ENCODE measurements around the gene TET1.
"Not testable (repeated sequence)": the region's sequence is repeated elsewhere in the genome, so short reads cannot be mapped to it uniquely, and the experiment has no call there.

Gene TET1

GRCh38 chr10:68696018-68696417 is 135.9 kb downstream of the TET1 start:
- CTCF ChIA-PET = no interaction called here
- POLR2A ChIA-PET = no interaction called here
- TF ChIP-seq ZNF384 (IDR thresholded peaks at IDR 0.05) (no peak), SP1 (IDR thresholded peaks at IDR 0.05) (no peak), FOXK2 (IDR thresholded peaks at IDR 0.05) (no peak), PKNOX1 (IDR thresholded peaks at IDR 0.05) (no peak), HDGF (IDR thresholded peaks at IDR 0.05; ENCODE audit: borderline replicate concordance) (no peak), L3MBTL2 (conservative IDR thresholded peaks at IDR 0.05) (no peak), TARDBP (IDR thresholded peaks at IDR 0.05) (no peak), SUZ12 (IDR thresholded peaks at IDR 0.05) (no peak), NFRKB (IDR thresholded peaks at IDR 0.05) (no peak), LEF1 (IDR thresholded peaks at IDR 0.05; ENCODE audit: borderline replicate concordance) (no peak), FOXA1 (IDR thresholded peaks at IDR 0.05) (no peak), ELF4 (IDR thresholded peaks at IDR 0.05) (no peak)
- no peak for DNase-seq (ENCODE audit: extremely low spot score)

DNA sequence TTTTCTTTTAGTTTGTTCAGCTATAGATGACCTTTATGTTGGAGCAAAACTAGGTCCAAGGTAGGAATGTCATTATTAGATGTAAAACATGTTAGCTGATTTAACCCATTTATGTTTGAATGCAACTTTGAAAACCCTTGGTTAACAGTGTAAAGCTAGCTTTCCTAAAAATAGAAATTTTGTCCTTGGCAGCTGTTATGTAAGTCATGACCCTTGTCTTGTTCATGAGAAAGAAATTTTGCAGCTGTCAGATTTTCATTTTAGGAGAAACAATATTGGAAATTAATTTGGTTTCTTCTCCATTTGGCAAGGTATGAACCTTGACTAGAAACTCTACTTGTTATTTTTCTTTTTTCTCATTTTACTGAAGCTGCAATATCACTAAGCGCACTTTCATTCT is 137.0 kb downstream of the TET1 start:
- CTCF ChIA-PET = no interaction called here
- POLR2A ChIA-PET = no interaction called here
- DNase-seq (ENCODE audit: extremely low spot score) = no peak
- TF ChIP-seq L3MBTL2 (conservative IDR thresholded peaks at IDR 0.05) (no peak), FOXK2 (IDR thresholded peaks at IDR 0.05) (no peak), PKNOX1 (IDR thresholded peaks at IDR 0.05) (no peak), CTBP1 (IDR thresholded peaks at IDR 0.05; ENCODE audit: borderline replicate concordance) (no peak), SP1 (IDR thresholded peaks at IDR 0.05) (no peak), ZNF384 (IDR thresholded peaks at IDR 0.05) (no peak), NFRKB (IDR thresholded peaks at IDR 0.05) (no peak), FOXA1 (IDR thresholded peaks at IDR 0.05) (no peak), FOXM1 (IDR thresholded peaks at IDR 0.05; ENCODE audit: borderline replicate concordance) (no peak), ARNT (IDR thresholded peaks at IDR 0.05) (no peak), LEF1 (IDR thresholded peaks at IDR 0.05; ENCODE audit: borderline replicate concordance) (no peak), TARDBP (IDR thresholded peaks at IDR 0.05) (no peak), ELF4 (IDR thresholded peaks at IDR 0.05) (no peak), SUZ12 (IDR thresholded peaks at IDR 0.05) (no peak), BHLHE40 (IDR thresholded peaks at IDR 0.05; ENCODE audit: borderline replicate concordance) (no peak), HDGF (IDR thresholded peaks at IDR 0.05; ENCODE audit: borderline replicate concordance) (no peak)

GRCh38 chr10:68700197-68700596 is 140.1 kb downstream of the TET1 start:
- TF ChIP-seq HDGF (IDR thresholded peaks at IDR 0.05; ENCODE audit: borderline replicate concordance) (no peak), ELF4 (IDR thresholded peaks at IDR 0.05) (no peak), ZNF384 (IDR thresholded peaks at IDR 0.05) (no peak), FOXM1 (IDR thresholded peaks at IDR 0.05; ENCODE audit: borderline replicate concordance) (no peak), CTBP1 (IDR thresholded peaks at IDR 0.05; ENCODE audit: borderline replicate concordance) (no peak), L3MBTL2 (conservative IDR thresholded peaks at IDR 0.05) (no peak), SP1 (IDR thresholded peaks at IDR 0.05) (no peak), BHLHE40 (IDR thresholded peaks at IDR 0.05; ENCODE audit: borderline replicate concordance) (no peak), FOXK2 (IDR thresholded peaks at IDR 0.05) (no peak), PKNOX1 (IDR thresholded peaks at IDR 0.05) (no peak)
- ChIA-PET POLR2A (no interaction called here), CTCF (no interaction called here)

DNA sequence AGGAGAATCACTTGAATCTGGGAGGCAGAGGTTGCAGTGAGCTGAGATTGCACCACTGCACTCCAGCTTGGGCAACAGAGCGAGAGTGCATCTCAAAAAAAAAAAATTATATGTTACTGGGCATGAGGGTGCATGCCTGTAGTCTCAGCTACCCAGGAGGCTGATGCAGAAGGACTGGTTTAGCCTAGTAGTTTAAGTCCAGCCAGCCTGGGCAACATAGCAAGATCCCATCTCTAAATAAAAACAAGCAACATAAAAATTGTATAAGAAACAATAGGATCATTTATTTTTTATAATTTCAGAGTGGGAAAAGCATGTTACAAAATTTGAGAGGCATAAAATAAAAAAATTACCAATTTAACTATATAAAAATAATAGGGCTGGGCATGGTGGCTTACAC is 145.4 kb downstream of the TET1 start:
- TF ChIP-seq NFRKB (IDR thresholded peaks at IDR 0.05) (no peak), ELF4 (IDR thresholded peaks at IDR 0.05) (no peak), FOXK2 (IDR thresholded peaks at IDR 0.05) (no peak), CTBP1 (IDR thresholded peaks at IDR 0.05; ENCODE audit: borderline replicate concordance) (no peak), BHLHE40 (IDR thresholded peaks at IDR 0.05; ENCODE audit: borderline replicate concordance) (no peak), L3MBTL2 (conservative IDR thresholded peaks at IDR 0.05) (no peak), FOXA1 (IDR thresholded peaks at IDR 0.05) (no peak)
- no peak for DNase-seq (ENCODE audit: extremely low spot score)
- CTCF ChIA-PET = no interaction called here
- POLR2A ChIA-PET = no interaction called here

More at GRCh38 chr10:68700197-68700596, 140.1 kb downstream of the TET1 start:
- DNase-seq (ENCODE audit: extremely low spot score) = no peak

DNA sequence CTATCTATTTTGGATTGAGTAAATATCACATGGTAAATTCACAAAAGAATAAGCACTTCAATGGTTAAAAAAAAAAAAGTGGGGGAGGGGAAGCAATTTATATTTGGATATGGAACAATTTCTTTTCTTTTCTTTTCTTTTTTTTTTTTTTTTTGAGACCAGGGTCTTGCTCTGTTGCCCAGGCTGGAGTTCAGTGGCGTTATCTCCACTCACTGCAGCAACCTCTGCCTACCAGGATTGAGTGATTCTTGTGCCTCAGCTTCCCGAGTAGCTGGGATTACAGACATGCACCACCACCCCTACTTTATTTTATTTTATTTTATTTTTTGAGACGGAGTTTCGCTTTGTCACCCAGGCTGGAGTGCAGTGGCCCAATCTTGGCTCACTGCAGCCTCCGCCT is 148.8 kb downstream of the TET1 start:
- peak; percentile 49 for TF ChIP-seq ZNF384 (IDR thresholded peaks at IDR 0.05)
- POLR2A ChIA-PET; DNase-seq (ENCODE audit: extremely low spot score): not testable (repeated sequence)
- CTCF ChIA-PET = interaction anchor here (0.7 kb wide), 1 partner anchor 141 kb away, joined by 4 read pairs; no protein-coding TSS in a partner anchor

- DNase-seq (ENCODE audit: extremely low spot score); CTCF ChIA-PET: not testable (repeated sequence)
- POLR2A ChIA-PET = interaction anchor here (1.8 kb wide), 1 partner anchor 8 kb away, joined by 6 read pairs; the partner anchor contains the start of gene CCAR1
Observed at GRCh38 chr10:68713065-68713464, 152.9 kb downstream of the TET1 start.

DNA sequence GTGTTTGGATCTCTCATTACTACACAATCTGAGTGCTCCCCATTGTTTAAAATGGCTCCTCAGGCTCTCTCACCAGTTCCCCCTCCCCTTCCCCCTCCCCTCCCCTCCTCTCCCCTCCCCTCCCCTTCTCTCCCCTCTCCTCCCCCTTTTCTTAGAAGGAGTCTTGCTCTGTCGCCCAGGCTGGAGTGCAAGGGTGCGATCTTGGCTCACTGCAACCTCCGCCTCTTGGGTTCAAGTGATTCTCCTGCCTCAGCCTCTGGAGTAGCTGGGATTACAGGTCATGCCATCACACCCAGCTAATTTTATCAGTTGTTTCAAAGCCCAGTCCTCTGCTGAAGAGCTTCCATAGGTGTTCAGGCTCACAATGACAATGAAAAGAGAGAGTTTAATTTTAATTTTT is 157.3 kb downstream of the TET1 start:
- POLR2A ChIA-PET = no interaction called here
- TF ChIP-seq SP1 (IDR thresholded peaks at IDR 0.05) (no peak), TARDBP (IDR thresholded peaks at IDR 0.05) (no peak), ELF4 (IDR thresholded peaks at IDR 0.05) (no peak), ARNT (IDR thresholded peaks at IDR 0.05) (no peak)
- CTCF ChIA-PET = no interaction called here
- no peak for DNase-seq (ENCODE audit: extremely low spot score)

Measured in HEK293T (cell line).